Colonic mucosa (tissue), 4 donors: ENCODE data around the gene KCNV2. TPM values are rescaled to one million over a fixed set of nuclear protein-coding genes. Genes with fewer than 3 reads are reported as not detected.
A peak's percentile ranks its signal among the peaks of the same experiment; 100 is the strongest.

Experiments
- DNase-seq: peaks from one replicate; pipeline ENCODE4 v3.0.0-alpha.2; 2020
- H3K27ac ChIP-seq: fragments of 200-600 bp; one replicate; pipeline ENCODE4 v1.8.0; 2021
- H3K27me3 ChIP-seq: fragments of 200-600 bp; one replicate; pipeline ENCODE4 v1.8.0; 2021
- H3K36me3 ChIP-seq: fragments of 200-600 bp; one replicate; pipeline ENCODE4 v1.8.0; 2021
- H3K4me1 ChIP-seq: fragments of 200-600 bp; one replicate; pipeline ENCODE4 v1.8.0; 2021; ENCODE audit warnings: mild to moderate bottlenecking
- H3K4me3 ChIP-seq: fragments of 200-600 bp; one replicate; pipeline ENCODE4 v1.8.0; 2021
- H3K9ac ChIP-seq, 2 donors: one replicate each; pipeline ENCODE4 v1.7.0; 2013; ENCODE audit warnings: control low read depth in 2 of 2, low read depth in 2 of 2, low read length in 2 of 2
- H3K9me3 ChIP-seq: fragments of 200-600 bp; one replicate; pipeline ENCODE4 v1.8.0; 2021
- CTCF ChIP-seq: fragments of 200-600 bp; IDR thresholded peaks from one replicate; pipeline ENCODE4 v1.8.0; 2022; ENCODE audit warnings: antibody characterized with exemption, mild to moderate bottlenecking
- intact Hi-C: fragments of 100-400 bp; cut with DNase I; formaldehyde crosslinking; loops from one replicate; pipeline ENCODE4 v1.14.1; 2022
- total RNA-seq, 2 donors: library from RNA; stranded (reverse); fragmentation: NEBNext Ultra II Directional in 1 of 2; extraction: Animal tissue kit (Norgen Biotek cat#: 25700) in 1 of 2; gene quantifications; one replicate each; pipeline ENCODE4 v1.2.1, GENCODE V29; 2021
- donor health status: healthy.
- donor health status: DM: no; HTN: no; CAD: no.
- donor health status: DM: no; HTN: no; CAD: no.

Gene KCNV2
- total RNA-seq, 2 donors from 2014 or later, result not detected

GRCh38 chr9:2725898-2726649 lies 8.8 kb downstream of the KCNV2 start:
- no peak for TF ChIP-seq CTCF
- intact Hi-C loops, result loop anchor here (10.0 kb wide), 1 partner anchor 491 kb away; no protein-coding TSS in a partner anchor
- no peaks in the 10 kb centered on the region for H3K36me3 ChIP-seq
- no peak for DNase-seq
- H3K4me3 ChIP-seq, result no peak overlapping the region
- no peaks in the 10 kb centered on the region for H3K4me1 ChIP-seq
- H3K27ac ChIP-seq, result no peak overlapping the region
- no peaks in the 10 kb centered on the region for H3K27me3 ChIP-seq
- no peak overlapping the region for H3K9ac ChIP-seq
- H3K9me3 ChIP-seq, result no peaks in the 10 kb centered on the region

GRCh38 chr9:2726650-2727340 lies 9.5 kb downstream of the KCNV2 start:
- Histone ChIP-seq H3K9ac (no peak overlapping the region), H3K4me1 (no peaks in the 10 kb centered on the region), H3K9me3 (no peaks in the 10 kb centered on the region), H3K36me3 (no peaks in the 10 kb centered on the region), H3K4me3 (no peak overlapping the region), H3K27ac (no peak overlapping the region), H3K27me3 (no peaks in the 10 kb centered on the region)
- no peak for DNase-seq
- intact Hi-C loops, result loop anchor here (10.0 kb wide), 1 partner anchor 492 kb away; no protein-coding TSS in a partner anchor
- no peak for TF ChIP-seq CTCF

GRCh38 chr9:2727374-2727773 lies 10.1 kb downstream of the KCNV2 start:
- Histone ChIP-seq H3K4me1 (no peaks in the 10 kb centered on the region), H3K9me3 (no peaks in the 10 kb centered on the region), H3K4me3 (no peak overlapping the region), H3K9ac (no peak overlapping the region), H3K27me3 (no peaks in the 10 kb centered on the region), H3K27ac (no peak overlapping the region), H3K36me3 (no peaks in the 10 kb centered on the region)
- intact Hi-C loops, result loop anchor here (10.0 kb wide), 1 partner anchor 493 kb away; no protein-coding TSS in a partner anchor
- TF ChIP-seq CTCF, result no peak
- DNase-seq, result no peak

- H3K4me3 ChIP-seq, result no peak overlapping the region
- no peaks in the 10 kb centered on the region for H3K27me3 ChIP-seq
- TF ChIP-seq CTCF, result peak; percentile 28
- no peak for DNase-seq
- intact Hi-C loops, result loop anchor here (10.0 kb wide), 1 partner anchor 493 kb away; no protein-coding TSS in a partner anchor
- H3K9ac ChIP-seq, result no peak overlapping the region
- H3K27ac ChIP-seq, result no peak overlapping the region
- H3K9me3 ChIP-seq, result no peaks in the 10 kb centered on the region
- H3K36me3 ChIP-seq, result no peaks in the 10 kb centered on the region
- no peaks in the 10 kb centered on the region for H3K4me1 ChIP-seq
Measured at GRCh38 chr9:2727966-2728613, 10.8 kb downstream of the KCNV2 start.

GRCh38 chr9:2729003-2729402 lies 11.7 kb downstream of the KCNV2 start:
- no peak overlapping the region for H3K9ac ChIP-seq
- DNase-seq, result no peak
- intact Hi-C loops, result loop anchor here (10.0 kb wide), 1 partner anchor 494 kb away; no protein-coding TSS in a partner anchor
- H3K27me3 ChIP-seq, result no peaks in the 10 kb centered on the region
- TF ChIP-seq CTCF, result no peak
- no peaks in the 10 kb centered on the region for H3K4me1 ChIP-seq
- H3K27ac ChIP-seq, result no peak overlapping the region
- H3K36me3 ChIP-seq, result no peaks in the 10 kb centered on the region
- H3K9me3 ChIP-seq, result no peaks in the 10 kb centered on the region
- no peak overlapping the region for H3K4me3 ChIP-seq
